ACHN (cell line): Measurements from ENCODE around the gene CCDC33.

ENCODE experiments used
- DNase-seq: peaks from one replicate; pipeline ENCODE4 v3.0.0-alpha.2; 2015
- in situ Hi-C: cut with HindIII; loops from 2 replicates; pipeline ENCODE4 v1.10.0; 2017; ENCODE audit warnings: low sequenced_read_pairs, low pct_ligation_motif_present, low pct_unique_long_range_greater_than_20kb

CCDC33 gene

DNA sequence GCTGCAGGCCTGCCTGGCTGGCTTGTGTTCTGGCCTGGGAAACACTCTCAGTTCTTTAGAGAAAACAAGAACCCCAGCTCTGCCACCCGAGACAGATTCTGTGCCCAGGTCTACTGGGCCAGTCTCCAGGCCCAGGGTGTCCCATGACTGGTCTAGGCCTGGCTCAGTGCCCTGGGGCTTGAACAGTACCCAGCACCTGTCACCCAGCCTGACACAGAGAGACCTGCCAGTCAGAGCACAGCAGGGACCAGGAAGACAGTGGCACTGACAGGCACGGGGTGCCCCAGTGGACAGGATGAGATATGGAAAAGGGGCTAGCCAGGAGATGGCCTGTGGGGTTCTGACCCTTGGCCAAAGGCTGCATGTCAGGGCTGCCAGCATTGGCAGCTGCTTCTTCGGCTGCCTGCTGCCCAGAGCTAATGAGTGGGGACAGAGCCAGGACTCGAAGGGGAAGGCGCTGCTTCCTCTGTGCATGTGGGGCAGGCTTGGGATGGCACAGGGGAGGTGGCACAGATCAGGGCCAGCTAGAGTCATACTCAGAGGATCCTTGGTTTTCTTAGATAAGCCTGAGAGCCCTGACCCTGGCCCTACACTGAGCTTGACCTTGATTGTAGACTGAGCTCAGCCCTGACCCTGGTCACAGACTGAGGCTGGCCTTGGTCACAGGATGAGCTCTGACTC is 15.1 kb downstream of the CCDC33 start:
- in situ Hi-C loops = no loop called here
- no peak for DNase-seq

DNA sequence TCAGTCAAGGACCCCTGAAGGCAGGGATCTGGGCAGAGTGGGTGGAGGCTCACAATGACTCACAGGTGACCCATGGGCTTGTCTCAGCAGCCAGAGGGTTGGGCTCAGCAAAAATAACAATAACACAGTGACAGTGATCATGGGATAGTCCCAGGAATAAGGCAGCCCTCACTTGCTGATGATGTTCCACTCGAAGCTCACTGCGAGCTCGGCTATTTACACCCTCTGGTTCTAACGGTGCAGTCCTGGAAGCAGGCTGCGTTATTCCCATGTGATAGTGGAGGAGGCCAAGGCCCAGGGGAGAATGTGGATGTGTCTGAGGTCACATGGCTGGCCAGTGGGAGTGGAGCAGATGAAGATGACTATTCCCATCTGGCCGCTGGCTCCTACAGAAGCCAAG is 16.2 kb downstream of the CCDC33 start:
- no peak for DNase-seq
- in situ Hi-C loops = no loop called here

DNA sequence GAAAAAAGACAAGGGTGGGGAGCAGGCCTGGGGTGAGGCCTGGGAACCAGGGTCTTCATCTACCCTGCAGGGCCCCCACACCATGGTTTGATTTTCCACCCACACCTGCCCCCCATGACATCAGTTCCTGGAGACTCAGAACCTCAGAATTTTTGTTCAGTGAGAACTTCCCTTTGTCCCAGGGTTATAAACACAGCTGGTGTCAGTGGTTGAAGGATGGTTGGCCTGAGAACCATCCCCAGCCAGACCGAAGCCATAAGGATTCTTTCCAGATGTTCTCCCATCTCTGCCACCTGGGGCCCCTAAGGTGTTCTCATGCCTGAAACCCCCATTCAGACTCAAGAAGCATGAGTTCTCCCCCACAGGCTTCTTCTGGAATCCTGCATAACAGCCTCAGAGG is 16.6 kb downstream of the CCDC33 start:
- in situ Hi-C loops = no loop called here
- DNase-seq = no peak

DNA sequence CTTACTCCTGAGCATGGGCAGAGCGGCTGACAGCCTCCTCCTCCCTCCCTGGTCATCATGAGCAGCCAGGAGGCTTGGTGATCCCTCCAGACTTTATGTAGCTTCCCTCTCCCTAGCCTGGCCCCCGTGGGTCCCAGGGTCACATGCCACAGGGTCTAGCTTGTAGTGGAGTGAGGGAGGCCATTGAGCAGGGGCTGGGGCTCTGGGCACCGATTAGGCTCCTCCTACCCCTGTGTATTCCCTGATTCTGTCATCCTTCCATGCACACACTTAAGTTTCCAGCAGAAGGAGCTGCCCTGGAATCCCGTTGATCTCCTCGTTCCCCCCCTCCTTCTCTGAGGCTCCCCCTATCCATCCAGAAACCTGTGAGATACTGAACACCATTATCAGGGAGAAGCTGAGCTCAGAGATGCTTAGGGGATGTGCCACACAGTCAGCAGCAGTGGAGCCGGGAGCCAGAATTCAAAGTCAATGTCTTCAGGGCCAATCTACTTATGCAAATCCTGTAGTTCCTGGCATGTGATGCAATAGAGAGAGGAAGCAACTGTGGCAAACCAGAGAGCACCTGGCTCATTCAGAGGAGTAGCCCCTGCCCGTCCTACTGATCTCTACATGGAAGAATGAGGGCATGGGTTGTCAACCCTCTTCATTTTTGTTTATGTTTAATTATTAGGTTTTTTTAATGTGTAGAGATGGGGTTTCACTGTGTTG is 17.2 kb downstream of the CCDC33 start:
- in situ Hi-C loops = no loop called here
- DNase-seq = no peak

DNA sequence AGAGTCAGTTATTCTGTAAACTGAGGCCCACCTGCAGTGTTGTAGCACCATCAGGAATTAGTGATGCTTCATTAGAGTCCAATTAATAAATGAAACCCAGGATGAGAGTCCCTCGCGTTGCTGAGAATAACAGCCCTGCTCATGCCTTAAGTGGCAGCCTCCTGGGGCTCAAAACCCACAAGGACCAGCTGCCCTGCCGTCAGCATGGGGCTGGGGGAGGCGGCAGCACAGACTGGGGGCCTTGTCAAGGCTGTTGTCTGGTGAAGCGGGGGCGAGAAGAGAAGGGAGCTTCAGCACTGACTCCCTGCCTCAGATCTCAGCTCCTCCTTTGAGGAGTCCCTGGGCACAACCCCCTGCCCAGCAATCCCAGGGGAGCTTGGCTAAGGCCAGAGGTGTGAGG is 21.0 kb downstream of the CCDC33 start:
- in situ Hi-C loops = no loop called here
- DNase-seq = no peak

DNA sequence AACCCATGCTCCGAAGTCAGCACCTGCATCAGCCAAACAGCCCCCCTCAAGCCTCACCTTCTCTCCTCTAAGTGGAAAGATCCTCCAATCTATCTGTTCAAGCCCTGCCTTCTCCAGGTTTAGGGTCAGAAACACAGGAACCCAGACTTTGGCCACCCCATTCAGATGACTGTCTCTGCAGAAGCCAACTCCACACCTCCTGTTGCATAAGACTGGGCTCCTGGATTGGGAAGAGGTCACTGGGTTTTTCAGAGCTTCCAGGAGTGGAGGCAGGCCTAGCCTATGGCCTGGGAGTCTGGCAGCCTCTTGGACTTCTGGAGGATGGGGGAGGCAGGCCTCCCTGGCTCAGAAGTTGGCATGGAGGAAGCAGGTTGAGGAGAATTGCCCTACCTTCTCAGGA is 21.5 kb downstream of the CCDC33 start:
- DNase-seq = no peak
- in situ Hi-C loops = no loop called here

DNA sequence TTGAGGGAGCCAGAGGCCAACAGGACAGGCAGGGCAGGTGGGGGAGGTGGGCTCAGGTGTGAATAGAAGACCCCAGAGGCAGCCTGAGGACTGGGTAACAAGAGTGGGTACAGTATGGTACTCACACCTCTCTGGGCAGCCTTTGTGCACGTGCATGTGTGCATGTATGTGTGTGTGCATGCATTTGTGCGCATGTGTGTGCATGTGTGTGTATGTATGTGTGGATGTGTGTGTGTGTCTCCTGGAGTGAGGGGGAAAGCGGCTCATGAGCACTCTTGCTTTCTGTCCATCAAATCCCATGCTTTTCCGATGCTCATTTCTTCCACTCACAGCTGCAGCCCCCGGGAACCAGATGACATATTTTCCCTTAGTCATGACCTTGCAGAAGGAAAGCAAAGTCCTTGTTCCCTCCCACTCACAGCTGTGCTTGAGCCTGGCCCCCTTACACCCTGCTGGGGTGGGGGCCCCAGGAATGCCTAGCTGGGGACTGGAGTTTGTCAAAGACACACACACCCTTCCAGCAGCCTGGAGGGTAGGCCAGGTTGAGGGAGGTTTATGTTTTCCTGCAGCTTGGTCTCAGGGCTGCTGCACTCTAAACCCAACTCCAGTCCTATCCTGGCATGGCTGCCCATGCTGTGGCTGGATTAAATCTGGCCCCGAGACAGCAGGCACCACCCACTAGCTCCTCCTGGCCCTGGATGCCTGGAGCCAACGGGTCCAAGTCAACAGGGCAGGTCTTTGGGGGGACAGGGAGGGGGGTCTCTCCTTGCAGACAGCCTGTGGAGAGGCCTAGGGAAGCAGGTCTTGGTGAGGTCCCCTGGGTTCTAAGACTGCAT is 22.5 kb downstream of the CCDC33 start:
- in situ Hi-C loops = no loop called here
- DNase-seq = no peak

DNA sequence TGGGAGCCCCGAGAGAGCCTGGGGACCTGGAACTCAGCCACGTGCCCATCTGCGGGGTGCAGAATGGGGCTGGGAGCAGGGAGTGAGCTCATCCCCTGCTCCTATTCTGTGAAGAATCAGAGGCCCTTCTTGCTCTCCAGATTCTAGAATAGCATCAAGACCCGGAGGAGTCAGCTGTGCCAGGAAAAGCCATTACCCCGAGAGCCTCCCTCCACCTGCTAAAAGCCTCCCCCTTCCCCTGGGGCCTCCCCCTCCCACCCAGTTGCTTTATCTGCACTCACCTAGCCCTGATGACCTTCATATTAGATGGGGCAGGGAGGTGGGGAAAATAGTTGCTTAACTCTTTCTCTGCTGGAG is 23.1 kb downstream of the CCDC33 start:
- in situ Hi-C loops = no loop called here
- DNase-seq = no peak

DNA sequence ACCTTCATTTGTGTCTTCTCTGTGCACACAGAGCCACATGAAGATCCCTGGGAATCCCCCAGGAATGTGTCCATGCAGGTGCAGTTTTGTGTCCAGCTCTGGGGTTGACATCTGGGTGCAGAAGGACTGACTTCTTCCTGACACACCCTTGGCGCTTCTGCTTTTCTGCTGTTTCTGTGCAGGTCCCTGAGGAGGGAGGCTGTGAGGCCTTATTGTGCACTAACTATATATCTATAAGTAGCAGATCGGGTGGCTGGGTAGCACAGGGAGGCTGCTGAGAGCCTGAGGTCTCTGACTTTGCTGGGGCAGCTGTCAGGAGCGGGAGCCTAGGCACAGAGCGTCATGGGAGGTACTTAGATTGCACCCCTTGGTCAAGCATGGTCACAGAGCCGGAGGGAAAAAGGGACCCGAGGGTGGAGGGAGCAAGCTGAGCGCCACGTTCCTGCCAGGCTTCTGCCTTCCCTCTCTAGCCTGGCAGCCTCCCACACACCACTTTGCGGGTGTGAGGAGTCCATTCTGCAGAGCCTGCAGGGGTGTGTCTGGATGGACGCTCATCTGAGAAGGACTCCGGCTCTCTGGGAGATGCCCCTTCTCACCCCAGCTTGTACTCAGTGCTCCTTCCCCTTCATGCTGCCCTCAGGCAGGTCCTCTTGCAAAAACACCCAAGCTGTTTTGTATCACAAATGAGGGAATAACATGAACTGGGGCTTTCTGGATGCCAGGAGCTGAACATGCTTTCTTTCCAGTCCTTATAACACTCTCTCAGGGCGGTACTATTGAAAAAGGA is 23.9 kb downstream of the CCDC33 start:
- DNase-seq = no peak
- in situ Hi-C loops = no loop called here

DNA sequence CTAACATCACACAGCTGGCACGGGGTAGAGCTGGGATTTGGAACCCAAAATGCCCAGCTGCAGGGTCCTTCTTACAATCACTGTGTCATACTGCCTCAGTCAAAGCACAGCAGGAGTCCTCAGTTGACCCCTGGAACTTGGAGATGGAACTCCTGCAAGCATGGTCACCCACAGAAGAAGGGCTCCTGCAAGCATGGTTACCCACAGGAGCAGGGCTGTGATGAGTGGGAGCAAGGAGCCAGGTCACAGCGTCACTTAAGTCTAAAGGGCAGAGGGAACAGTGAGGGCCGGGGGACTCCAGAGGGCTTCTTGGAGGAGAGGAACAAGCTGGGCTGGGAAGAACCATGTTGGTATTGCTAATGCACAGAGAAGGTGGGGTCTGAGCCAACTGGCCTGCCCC is 24.9 kb downstream of the CCDC33 start:
- in situ Hi-C loops = no loop called here
- DNase-seq = no peak

DNA sequence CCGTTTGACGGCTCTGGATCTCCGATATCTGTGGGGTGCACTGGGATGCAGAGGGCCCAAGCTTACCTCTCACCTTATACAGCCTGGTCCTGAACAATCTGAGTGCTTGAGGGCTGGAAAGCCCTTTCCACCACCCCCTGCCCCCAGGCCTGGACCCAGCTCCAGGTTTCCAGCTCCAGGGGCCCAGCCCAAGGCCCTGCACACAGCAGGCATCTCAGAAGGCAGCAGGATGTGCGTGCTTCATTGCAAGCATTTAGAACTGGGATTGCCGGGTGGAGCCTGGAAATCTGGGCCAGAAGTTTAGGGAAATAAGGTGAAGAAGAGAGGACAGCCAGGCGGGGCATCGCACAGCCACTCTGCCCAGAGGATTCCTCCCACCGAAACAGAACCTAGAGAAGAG is 25.6 kb downstream of the CCDC33 start:
- no peak for DNase-seq
- in situ Hi-C loops = no loop called here

DNA sequence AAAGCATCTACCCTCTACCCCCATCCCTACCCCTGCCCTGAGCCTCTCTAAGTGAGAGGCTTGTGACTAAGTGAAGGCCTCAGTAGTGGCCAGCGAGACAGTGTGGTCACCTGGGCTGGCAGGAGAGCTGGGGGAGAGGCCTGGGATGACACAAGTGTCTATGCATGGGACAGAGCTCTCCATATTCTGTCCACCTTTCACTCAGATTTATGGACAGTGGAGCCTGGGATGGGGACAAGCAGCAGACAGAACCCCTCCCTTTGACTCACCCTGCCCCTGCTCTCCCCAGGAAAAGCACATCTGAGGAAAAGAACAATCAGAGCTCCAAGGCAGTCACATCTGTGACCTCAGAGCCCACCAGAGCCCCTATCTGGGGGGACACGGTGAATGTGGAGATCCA is 26.0 kb downstream of the CCDC33 start:
- in situ Hi-C loops = no loop called here
- DNase-seq = no peak

DNA sequence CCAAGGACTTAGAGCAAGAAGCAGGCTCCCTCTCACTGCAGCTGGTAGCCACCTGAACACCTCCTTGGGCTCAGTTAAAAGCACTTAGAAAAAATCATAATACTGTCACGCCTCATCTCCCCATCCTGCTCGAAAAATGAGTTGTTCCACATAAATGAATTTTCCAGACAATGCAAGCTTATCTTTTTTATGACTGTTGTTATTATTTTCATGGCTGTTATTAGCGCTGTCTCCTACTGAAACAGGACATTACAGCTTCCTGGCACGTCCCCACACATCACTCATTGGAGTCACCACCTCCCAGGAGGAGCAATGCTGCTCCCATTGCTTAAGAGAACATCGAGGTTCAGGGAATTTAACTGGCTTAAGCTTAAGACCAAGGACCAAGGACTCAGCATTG is 26.5 kb downstream of the CCDC33 start:
- in situ Hi-C loops = no loop called here
- DNase-seq = no peak

DNA sequence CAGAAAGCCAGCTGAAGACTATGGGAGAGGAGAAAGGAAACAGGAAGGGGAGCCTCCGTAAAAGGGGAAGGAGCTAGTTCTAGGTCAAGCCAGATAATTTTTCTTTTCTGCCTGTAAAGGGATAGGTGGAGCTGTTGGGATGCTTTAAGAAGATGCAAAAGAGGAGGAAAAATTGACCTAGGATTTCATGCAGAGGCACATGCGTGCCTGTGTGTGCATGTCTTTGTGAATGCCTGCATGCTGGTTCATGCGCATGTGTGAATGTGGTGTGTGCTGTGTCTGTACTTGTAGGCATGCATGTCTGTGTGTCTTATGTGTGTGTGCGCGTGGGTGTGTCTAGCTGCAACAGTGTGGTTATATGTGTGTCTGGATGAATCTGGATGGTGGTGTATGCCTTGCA is 27.3 kb downstream of the CCDC33 start:
- in situ Hi-C loops = no loop called here
- DNase-seq = no peak

DNA sequence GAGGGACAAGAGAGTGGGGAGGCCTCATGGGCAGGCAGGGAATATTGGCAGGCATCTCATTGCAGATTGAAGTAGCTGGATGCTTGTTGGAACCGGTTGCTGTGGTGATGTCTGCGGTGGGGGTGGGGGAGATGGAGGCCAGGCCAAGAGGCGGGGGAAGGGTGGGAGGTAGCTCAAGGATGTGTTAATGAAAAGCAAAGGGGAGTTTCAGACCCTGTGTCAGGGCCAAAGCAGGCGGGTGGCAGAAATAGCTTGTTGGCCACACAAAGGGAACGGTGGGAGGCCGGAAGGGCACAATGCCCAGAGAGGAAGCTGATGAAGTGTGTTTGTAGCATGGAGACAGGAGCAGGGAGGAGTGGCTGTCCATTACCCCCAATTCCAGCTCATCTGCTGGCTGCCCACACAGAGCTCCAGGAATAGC is 28.0 kb downstream of the CCDC33 start:
- no peak for DNase-seq
- in situ Hi-C loops = no loop called here

DNA sequence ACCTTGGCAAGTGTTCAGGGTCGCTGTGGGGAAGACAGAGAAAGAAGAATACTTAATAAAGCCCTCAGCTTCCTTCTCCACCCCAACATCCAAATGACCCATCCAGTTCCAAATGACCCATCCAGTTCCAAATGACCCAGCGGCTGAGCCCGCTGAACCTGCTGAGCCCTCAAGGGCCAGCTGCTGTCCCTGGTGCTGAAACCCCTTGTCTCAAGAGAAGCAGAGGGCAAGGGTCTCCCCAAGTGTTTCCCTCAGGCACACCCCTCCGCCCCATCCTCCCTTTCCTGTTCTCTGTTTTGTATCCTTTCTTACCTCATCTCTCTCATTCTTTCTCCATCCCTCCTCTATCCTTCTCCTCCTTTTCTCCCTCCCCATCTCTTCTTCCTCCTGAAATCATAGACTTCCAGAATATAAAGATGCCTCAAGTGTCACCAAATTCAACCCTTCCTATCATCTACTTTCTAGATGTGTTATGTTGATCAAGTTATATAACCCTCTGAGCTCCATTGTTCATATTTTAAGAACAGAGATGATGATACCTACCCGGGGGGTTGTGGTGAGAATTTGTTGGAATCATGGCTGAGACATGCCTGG is 29.0 kb downstream of the CCDC33 start:
- peak; percentile 32 for DNase-seq
- in situ Hi-C loops = no loop called here

DNA sequence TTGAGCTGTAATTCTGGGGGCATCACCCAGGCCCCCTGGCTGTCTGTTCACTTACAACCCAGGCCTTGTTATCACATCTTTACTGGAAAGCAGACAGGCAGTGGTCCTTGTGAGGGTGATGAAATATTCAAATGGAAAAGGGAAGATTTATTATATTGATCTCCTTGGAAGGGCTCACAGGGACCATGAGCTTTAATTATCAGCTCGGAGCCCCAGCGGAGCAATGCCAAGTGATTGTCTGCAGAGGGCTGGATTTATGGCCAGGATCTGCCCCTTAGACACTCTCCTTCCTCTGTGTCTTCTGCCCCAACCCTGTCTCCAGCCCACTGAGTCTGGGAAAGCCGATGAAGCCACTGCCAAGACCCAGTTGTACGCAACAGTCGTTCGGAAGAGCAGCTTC is 31.9 kb downstream of the CCDC33 start:
- in situ Hi-C loops = no loop called here

DNA sequence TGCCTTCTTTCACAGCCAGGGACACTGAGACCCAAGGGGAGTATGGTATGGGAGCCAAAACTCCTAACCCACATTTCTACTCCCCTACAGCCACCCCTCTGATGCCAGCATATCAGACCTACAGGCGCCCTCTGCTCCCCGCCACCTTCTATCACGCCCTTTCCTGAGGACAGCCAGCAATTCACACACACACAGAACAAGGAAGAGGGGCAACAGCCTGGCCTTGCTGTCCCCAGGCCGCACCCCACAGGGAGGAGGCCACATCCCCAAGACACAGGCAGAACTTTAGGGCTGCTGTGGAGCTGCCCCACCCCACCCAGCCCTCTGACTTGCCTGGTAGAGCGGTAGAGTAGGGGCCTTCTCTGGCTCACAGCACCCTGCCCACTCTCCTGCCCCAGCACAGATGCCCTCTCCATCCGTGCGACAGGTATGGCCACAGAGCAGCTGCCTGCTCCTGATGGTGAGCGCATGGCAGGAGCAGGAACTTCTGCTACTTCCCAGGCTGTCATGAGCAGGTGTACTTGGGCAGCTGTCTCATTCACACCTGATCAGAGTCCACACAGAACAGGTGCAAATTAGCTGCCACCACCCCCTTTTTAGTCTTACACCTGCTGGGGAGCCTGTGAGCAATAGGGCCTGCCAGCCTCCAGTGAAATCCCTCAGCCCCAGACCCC is 33.4 kb downstream of the CCDC33 start:
- no peak for DNase-seq
- in situ Hi-C loops = no loop called here

More for the DNA sequence above, 31.9 kb downstream of the CCDC33 start:
- DNase-seq = no peak
